ENCODE data around the gene DMD. TPM values are rescaled to one million over a fixed set of nuclear protein-coding genes. Genes with fewer than 3 reads are reported as not detected.

The DMD gene
- total RNA-seq, 1 experiment from 2014 or later = 19.3 TPM

DNA sequence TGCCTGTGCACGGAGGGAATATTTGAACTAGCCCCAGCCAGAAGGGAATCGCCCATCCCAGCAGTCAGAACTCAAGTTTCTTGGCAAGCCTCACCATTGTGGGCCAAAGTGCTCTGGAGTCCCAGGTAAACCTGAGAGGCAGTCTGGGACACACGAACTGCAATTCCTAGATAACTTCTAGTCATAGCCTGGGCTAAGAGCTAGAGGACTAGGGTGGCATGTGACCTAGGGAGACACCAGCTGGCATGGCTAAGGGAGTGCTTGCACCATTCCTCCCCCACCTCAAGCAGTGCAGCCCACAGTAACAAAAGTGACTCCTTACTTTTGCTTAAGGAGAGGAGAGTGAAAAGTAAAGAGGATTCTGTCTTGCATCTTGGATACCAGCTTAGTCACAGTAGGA, 935.2 kb downstream of the DMD start:
- Mint-ChIP-seq H3K4me3 (ENCODE audit: unreplicated experiment) (no peak overlapping the region), H3K4me1 (ENCODE audit: insufficient read depth, unreplicated experiment) (no peaks in the 10 kb centered on the region), H3K9me3 (ENCODE audit: unreplicated experiment) (no peaks in the 10 kb centered on the region), H3K27ac (ENCODE audit: low read depth, unreplicated experiment) (no peak overlapping the region), H3K36me3 (ENCODE audit: insufficient read depth, unreplicated experiment) (no peaks in the 10 kb centered on the region), H3K27me3 (ENCODE audit: insufficient read depth, unreplicated experiment) (peaks cover 50% of the 10 kb centered on the region)
- TF ChIP-seq, protein P1, sequence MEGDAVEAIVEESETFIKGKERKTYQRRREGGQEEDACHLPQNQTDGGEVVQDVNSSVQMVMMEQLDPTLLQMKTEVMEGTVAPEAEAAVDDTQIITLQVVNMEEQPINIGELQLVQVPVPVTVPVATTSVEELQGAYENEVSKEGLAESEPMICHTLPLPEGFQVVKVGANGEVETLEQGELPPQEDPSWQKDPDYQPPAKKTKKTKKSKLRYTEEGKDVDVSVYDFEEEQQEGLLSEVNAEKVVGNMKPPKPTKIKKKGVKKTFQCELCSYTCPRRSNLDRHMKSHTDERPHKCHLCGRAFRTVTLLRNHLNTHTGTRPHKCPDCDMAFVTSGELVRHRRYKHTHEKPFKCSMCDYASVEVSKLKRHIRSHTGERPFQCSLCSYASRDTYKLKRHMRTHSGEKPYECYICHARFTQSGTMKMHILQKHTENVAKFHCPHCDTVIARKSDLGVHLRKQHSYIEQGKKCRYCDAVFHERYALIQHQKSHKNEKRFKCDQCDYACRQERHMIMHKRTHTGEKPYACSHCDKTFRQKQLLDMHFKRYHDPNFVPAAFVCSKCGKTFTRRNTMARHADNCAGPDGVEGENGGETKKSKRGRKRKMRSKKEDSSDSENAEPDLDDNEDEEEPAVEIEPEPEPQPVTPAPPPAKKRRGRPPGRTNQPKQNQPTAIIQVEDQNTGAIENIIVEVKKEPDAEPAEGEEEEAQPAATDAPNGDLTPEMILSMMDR (IDR thresholded peaks at IDR 0.05; ENCODE audit: unreplicated experiment) = no peak
- ChIA-PET CTCF (no interaction called here), POLR2A (no interaction called here)
- intact Hi-C loops (cut with micrococcal nuclease) = no loop called here
- DNase-seq (ENCODE audit: unreplicated experiment) = no peak
- no TSS peak for BruUV-seq (replicated peaks)

DNA sequence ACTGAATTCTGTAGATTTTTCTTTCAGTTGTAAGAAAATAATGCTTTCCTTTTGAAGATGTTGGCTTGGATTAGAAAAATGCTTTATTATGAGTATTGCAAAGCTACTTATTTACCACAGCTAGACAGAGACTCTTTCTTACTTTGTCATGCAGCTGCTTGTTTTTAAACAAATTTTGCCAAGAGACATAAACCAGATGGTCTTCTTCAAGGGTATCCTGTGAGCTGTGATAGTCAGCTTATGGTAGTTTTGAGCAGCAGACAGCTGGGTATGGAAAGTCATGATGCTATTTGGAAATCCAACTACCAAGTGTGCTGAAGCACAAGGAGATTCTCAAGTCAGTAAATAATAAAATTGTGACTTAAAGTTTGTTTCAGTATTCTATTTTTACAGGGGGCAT, 941.5 kb downstream of the DMD start:
- intact Hi-C loops (cut with micrococcal nuclease) = no loop called here
- ChIA-PET POLR2A (no interaction called here), CTCF (interaction anchor here (0.7 kb wide), 1 partner anchor 1232 kb away, joined by 3 read pairs; no protein-coding TSS in a partner anchor)
- H3K36me3 Mint-ChIP-seq (ENCODE audit: insufficient read depth, unreplicated experiment) = no peaks in the 10 kb centered on the region
- BruUV-seq (replicated peaks) = no TSS peak
- H3K27ac Mint-ChIP-seq (ENCODE audit: low read depth, unreplicated experiment) = no peak overlapping the region
- TF ChIP-seq, protein P1 (IDR thresholded peaks at IDR 0.05; ENCODE audit: unreplicated experiment) = no peak
- DNase-seq (ENCODE audit: unreplicated experiment) = no peak
- H3K9me3 Mint-ChIP-seq (ENCODE audit: unreplicated experiment) = peaks cover 8% of the 10 kb centered on the region
- peaks cover 14% of the 10 kb centered on the region for H3K27me3 Mint-ChIP-seq (ENCODE audit: insufficient read depth, unreplicated experiment)
- no peaks in the 10 kb centered on the region for H3K4me1 Mint-ChIP-seq (ENCODE audit: insufficient read depth, unreplicated experiment)
- no peak overlapping the region for H3K4me3 Mint-ChIP-seq (ENCODE audit: unreplicated experiment)

DNA sequence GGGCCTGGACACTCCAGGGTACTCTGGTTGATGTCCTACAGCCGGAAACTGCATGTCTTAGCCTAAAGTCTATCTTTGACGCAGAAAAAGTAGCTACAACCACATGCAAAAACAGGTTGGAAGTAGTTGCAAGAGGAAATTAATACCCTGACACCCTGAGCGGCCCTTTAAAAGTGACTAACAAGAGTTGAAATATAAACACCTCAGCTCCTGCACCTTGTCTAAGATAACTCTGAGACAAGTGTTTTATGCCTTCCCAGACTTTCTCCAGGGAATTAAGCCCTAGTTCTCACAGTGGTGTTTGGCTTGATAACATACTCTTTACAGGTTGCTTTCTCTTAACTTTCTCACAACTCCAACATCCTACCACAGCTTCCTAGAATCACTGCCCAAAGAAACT, 943.1 kb downstream of the DMD start:
- ChIA-PET POLR2A (no interaction called here), CTCF (interaction anchor here (0.6 to 1.5 kb wide), 2 partner anchors 15 to 1295 kb away, joined by 4 read pairs; no protein-coding TSS in a partner anchor)
- H3K9me3 Mint-ChIP-seq (ENCODE audit: unreplicated experiment) = peaks cover 14% of the 10 kb centered on the region
- intact Hi-C loops (cut with micrococcal nuclease) = no loop called here
- H3K36me3 Mint-ChIP-seq (ENCODE audit: insufficient read depth, unreplicated experiment) = no peaks in the 10 kb centered on the region
- TF ChIP-seq, protein P1 (IDR thresholded peaks at IDR 0.05; ENCODE audit: unreplicated experiment) = no peak
- H3K4me3 Mint-ChIP-seq (ENCODE audit: unreplicated experiment) = no peak overlapping the region
- no peak overlapping the region for H3K27ac Mint-ChIP-seq (ENCODE audit: low read depth, unreplicated experiment)
- DNase-seq (ENCODE audit: unreplicated experiment) = no peak
- no TSS peak for BruUV-seq (replicated peaks)
- H3K4me1 Mint-ChIP-seq (ENCODE audit: insufficient read depth, unreplicated experiment) = no peaks in the 10 kb centered on the region
- H3K27me3 Mint-ChIP-seq (ENCODE audit: insufficient read depth, unreplicated experiment) = peaks cover 8% of the 10 kb centered on the region

DNA sequence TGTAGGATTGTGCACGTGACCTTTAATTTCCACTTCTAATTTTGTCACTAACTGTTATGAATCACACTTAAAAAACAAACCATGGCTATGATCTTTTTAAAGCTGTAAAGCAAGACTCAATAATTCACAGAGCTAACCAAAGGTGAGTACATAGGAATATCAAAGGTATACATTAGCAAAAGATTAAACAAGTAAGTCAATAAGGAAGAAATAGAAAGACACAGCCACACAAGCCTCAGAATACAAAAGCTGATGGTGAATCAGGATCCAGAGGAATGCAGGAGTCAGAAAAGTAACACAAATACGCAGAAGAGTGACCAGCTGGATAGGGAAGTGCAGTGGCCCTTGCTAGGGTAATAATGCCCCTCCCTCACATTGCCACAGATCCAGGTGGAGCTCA, 943.6 kb downstream of the DMD start:
- no peak overlapping the region for H3K27ac Mint-ChIP-seq (ENCODE audit: low read depth, unreplicated experiment)
- TF ChIP-seq, protein P1 (IDR thresholded peaks at IDR 0.05; ENCODE audit: unreplicated experiment) = no peak
- no TSS peak for BruUV-seq (replicated peaks)
- H3K9me3 Mint-ChIP-seq (ENCODE audit: unreplicated experiment) = peaks cover 14% of the 10 kb centered on the region
- H3K36me3 Mint-ChIP-seq (ENCODE audit: insufficient read depth, unreplicated experiment) = no peaks in the 10 kb centered on the region
- H3K4me3 Mint-ChIP-seq (ENCODE audit: unreplicated experiment) = no peak overlapping the region
- intact Hi-C loops (cut with micrococcal nuclease) = no loop called here
- ChIA-PET CTCF (interaction anchor here (0.6 to 1.5 kb wide), 2 partner anchors 15 to 1295 kb away, joined by 4 read pairs; no protein-coding TSS in a partner anchor), POLR2A (no interaction called here)
- peaks cover 8% of the 10 kb centered on the region for H3K27me3 Mint-ChIP-seq (ENCODE audit: insufficient read depth, unreplicated experiment)
- no peaks in the 10 kb centered on the region for H3K4me1 Mint-ChIP-seq (ENCODE audit: insufficient read depth, unreplicated experiment)
- no peak for DNase-seq (ENCODE audit: unreplicated experiment)

All from MCF 10A (cell line).